Lung microvascular endothelial cell (primary cell): ENCODE results near the gene FAM83G. TPM values are rescaled to one million over a fixed set of nuclear protein-coding genes. Genes with fewer than 3 reads are reported as not detected.

Experiments used
- DNase-seq, 2 donors: peaks; one replicate each; pipeline versions ENCODE4 v3.0.0 to v3.0.0-alpha.2; 2010; ENCODE audit warnings: low read depth in 2 of 2
- total RNA-seq: library from RNA; depleted of rRNA; stranded (reverse); fragments of >200 nt; gene quantifications from 2 replicates; pipeline ENCODE4 v1.2.1, GENCODE V29; 2014

Gene FAM83G
- total RNA-seq, 1 donor from 2014 or later = 8.1 TPM

- no peak for DNase-seq
These were observed 12.8 kb downstream of the FAM83G start for GRCh38 chr17:18991531-18992315.

GRCh38 chr17:18990331-18990730 lies 14.2 kb downstream of the FAM83G start:
- DNase-seq = no peak

- peak in 1 of 2 donors; percentile 79 for DNase-seq
These were observed 15.9 kb downstream of the FAM83G start for GRCh38 chr17:18988546-18989173.

- no peak for DNase-seq
These were observed 16.6 kb downstream of the FAM83G start for GRCh38 chr17:18987862-18988545.

GRCh38 chr17:18987230-18987610 lies 17.3 kb downstream of the FAM83G start:
- DNase-seq = no peak

- no peak for DNase-seq
These were observed 17.9 kb downstream of the FAM83G start for GRCh38 chr17:18986541-18987229.

GRCh38 chr17:18985475-18985874 lies 19.1 kb downstream of the FAM83G start:
- DNase-seq = no peak

- no peak for DNase-seq
These were observed 20.1 kb downstream of the FAM83G start for GRCh38 chr17:18984273-18985114.

GRCh38 chr17:18981642-18982424 lies 22.7 kb downstream of the FAM83G start:
- DNase-seq = peak; percentile 67 to 73

GRCh38 chr17:18981335-18981641 lies 23.3 kb downstream of the FAM83G start:
- no peak for DNase-seq

- no peak for DNase-seq
These were observed 23.8 kb downstream of the FAM83G start for GRCh38 chr17:18980682-18981334.

GRCh38 chr17:18978655-18979054 lies 25.9 kb downstream of the FAM83G start:
- DNase-seq = no peak

- no peak for DNase-seq
These were observed 26.5 kb downstream of the FAM83G start for GRCh38 chr17:18978050-18978449.

GRCh38 chr17:18977646-18978045 lies 26.9 kb downstream of the FAM83G start:
- no peak for DNase-seq

GRCh38 chr17:18977021-18977420 lies 27.5 kb downstream of the FAM83G start:
- no peak for DNase-seq

GRCh38 chr17:18976201-18976600 lies 28.4 kb downstream of the FAM83G start:
- DNase-seq = no peak

GRCh38 chr17:18975597-18975996 lies 29.0 kb downstream of the FAM83G start:
- no peak for DNase-seq

- DNase-seq = no peak
These were observed 30.0 kb downstream of the FAM83G start for GRCh38 chr17:18974407-18975149.

GRCh38 chr17:18971801-18972200 lies 32.8 kb downstream of the FAM83G start:
- DNase-seq = no peak
